GM12892 (cell line): ENCODE measurements around the gene ZNF792.

ENCODE experiments used
- POLR2AphosphoS5 ChIP-seq: IDR thresholded peaks from 2 replicates; pipeline ENCODE4 v1.6.1; 2011; ENCODE audit warnings: low read depth, low read length, control low read depth
- TAF1 ChIP-seq: IDR thresholded peaks from 2 replicates; pipeline ENCODE4 v1.6.1; 2011; ENCODE audit warnings: low read depth, mild to moderate bottlenecking, control low read depth, low read length, borderline replicate concordance

- TF ChIP-seq TAF1 (no peak), POLR2AphosphoS5 (no peak)
These were observed 2.0 kb downstream of the ZNF792 start for GRCh38 chr19:34961775-34962686.
